GM19372 (cell line): ENCODE data around the gene TSC22D2.
A peak's percentile ranks its signal among the peaks of the same experiment; 100 is the strongest.

Experiments
- ATAC-seq: cut with Tn5 transposase; IDR thresholded peaks from one replicate; pipeline ENCODE4 v1.9.1; 2021; ENCODE audit warnings: mild to moderate bottlenecking, low read depth, moderate library complexity; ENCODE audit not compliant: unreplicated experiment

TSC22D2 gene

GRCh38 chr3:150408221-150409124 lies at the start of gene TSC22D2:
TSS of gene TSC22D2 (plus strand) at chr3:150408298. CDS start at chr3:150409351, 1,053 bp downstream.
- ATAC-seq = peak; percentile 60

- ATAC-seq = no peak
These were observed 48.7 kb upstream of the TSC22D2 start for GRCh38 chr3:150359381-150359780.

GRCh38 chr3:150360966-150361365 lies 47.1 kb upstream of the TSC22D2 start:
- no peak for ATAC-seq

- no peak for ATAC-seq
These were observed 45.4 kb upstream of the TSC22D2 start for GRCh38 chr3:150362515-150363302.

- no peak for ATAC-seq
These were observed 44.7 kb upstream of the TSC22D2 start for GRCh38 chr3:150363420-150363819.

GRCh38 chr3:150365132-150365604 lies 42.9 kb upstream of the TSC22D2 start:
- ATAC-seq = no peak

GRCh38 chr3:150367757-150368156 lies 40.3 kb upstream of the TSC22D2 start:
- ATAC-seq = no peak

- no peak for ATAC-seq
These were observed 37.9 kb upstream of the TSC22D2 start for GRCh38 chr3:150370122-150370602.

- no peak for ATAC-seq
These were observed 37.1 kb upstream of the TSC22D2 start for GRCh38 chr3:150370999-150371398.

GRCh38 chr3:150371741-150372254 lies 36.3 kb upstream of the TSC22D2 start:
- ATAC-seq = no peak

- ATAC-seq = no peak
These were observed 35.8 kb upstream of the TSC22D2 start for GRCh38 chr3:150372320-150372719.

GRCh38 chr3:150372722-150373121 lies 35.4 kb upstream of the TSC22D2 start:
- ATAC-seq = no peak

GRCh38 chr3:150373234-150373875 lies 34.7 kb upstream of the TSC22D2 start:
- ATAC-seq = no peak

GRCh38 chr3:150374975-150375374 lies 33.1 kb upstream of the TSC22D2 start:
- ATAC-seq = no peak

- ATAC-seq = no peak
These were observed 31.9 kb upstream of the TSC22D2 start for GRCh38 chr3:150376001-150376848.

GRCh38 chr3:150377601-150378300 lies 30.3 kb upstream of the TSC22D2 start:
- ATAC-seq = no peak

- ATAC-seq = no peak
These were observed 29.8 kb upstream of the TSC22D2 start for GRCh38 chr3:150378301-150378748.

GRCh38 chr3:150379469-150379868 lies 28.6 kb upstream of the TSC22D2 start:
- ATAC-seq = no peak
